Measurements from ENCODE around the gene PCSK5. TPM values are rescaled to one million over a fixed set of nuclear protein-coding genes. Genes with fewer than 3 reads are reported as not detected.

Gene PCSK5
- total RNA-seq, 1 donor from 2014 or later: 18.3 TPM

GRCh38 chr9:76200745-76201144 is 310.3 kb downstream of the PCSK5 start:
- TF ChIP-seq CTCF (IDR thresholded peaks at IDR 0.05): no peak
- DNase-seq (ENCODE audit: extremely low spot score, unreplicated experiment): no peak
- no peaks in the 10 kb centered on the region for H3K9me3 Mint-ChIP-seq (ENCODE audit: unreplicated experiment)
- H3K4me1 Mint-ChIP-seq (ENCODE audit: unreplicated experiment): peaks cover 11% of the 10 kb centered on the region
- no peaks in the 10 kb centered on the region for H3K36me3 Mint-ChIP-seq (ENCODE audit: unreplicated experiment)
- H3K27ac Mint-ChIP-seq (ENCODE audit: unreplicated experiment): no peak overlapping the region
- peaks cover 2% of the 10 kb centered on the region for H3K27me3 Mint-ChIP-seq (ENCODE audit: unreplicated experiment)
- no peak overlapping the region for H3K4me3 Mint-ChIP-seq (ENCODE audit: unreplicated experiment)

DNA sequence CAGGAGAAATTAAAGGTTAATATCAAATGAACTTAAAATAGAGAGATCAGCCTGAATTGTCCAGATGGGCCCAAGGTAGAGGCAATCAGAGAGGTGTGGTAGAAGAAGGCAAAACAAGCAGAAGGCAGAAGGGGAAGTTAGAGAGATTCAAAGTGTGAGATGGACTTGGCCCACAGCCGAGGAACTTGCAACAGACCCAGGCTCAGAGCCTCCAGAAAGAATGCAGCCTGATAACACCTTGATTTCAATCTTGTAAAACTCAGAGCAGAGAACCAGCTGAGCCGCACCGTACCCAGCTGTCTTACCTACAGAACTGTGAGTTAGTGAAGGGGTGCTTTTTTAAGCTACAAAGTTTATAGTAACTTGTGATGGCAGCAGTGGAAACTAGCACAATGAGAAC is 312.9 kb downstream of the PCSK5 start:
- peaks cover 2% of the 10 kb centered on the region for H3K27me3 Mint-ChIP-seq (ENCODE audit: unreplicated experiment)
- TF ChIP-seq CTCF (IDR thresholded peaks at IDR 0.05): no peak
- H3K9me3 Mint-ChIP-seq (ENCODE audit: unreplicated experiment): no peaks in the 10 kb centered on the region
- no peak overlapping the region for H3K27ac Mint-ChIP-seq (ENCODE audit: unreplicated experiment)
- no peak overlapping the region for H3K4me3 Mint-ChIP-seq (ENCODE audit: unreplicated experiment)
- no peaks in the 10 kb centered on the region for H3K36me3 Mint-ChIP-seq (ENCODE audit: unreplicated experiment)
- no peak for DNase-seq (ENCODE audit: extremely low spot score, unreplicated experiment)
- peaks cover 11% of the 10 kb centered on the region for H3K4me1 Mint-ChIP-seq (ENCODE audit: unreplicated experiment)

DNA sequence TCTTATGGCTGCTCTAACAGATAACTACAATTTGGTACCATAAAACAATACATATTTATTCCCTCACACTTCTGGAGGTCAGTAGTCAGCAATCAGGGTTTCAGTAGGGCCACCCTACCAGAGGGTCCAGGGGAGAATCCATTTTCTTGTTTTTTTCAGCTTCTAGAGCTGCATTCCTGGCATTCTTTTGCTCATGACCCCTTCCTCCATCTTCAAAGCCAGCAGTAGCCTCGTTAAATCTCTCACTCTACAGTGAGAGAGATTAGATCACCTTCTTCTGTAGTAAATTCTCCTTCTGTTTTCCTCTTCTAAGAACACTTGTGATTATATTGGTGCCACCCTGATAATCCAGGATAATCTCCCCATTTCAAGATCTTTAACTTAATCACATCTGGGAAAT is 316.3 kb downstream of the PCSK5 start:
- TF ChIP-seq CTCF (IDR thresholded peaks at IDR 0.05): no peak
- Mint-ChIP-seq H3K27ac (ENCODE audit: unreplicated experiment) (no peak overlapping the region), H3K4me1 (ENCODE audit: unreplicated experiment) (peaks cover 6% of the 10 kb centered on the region), H3K4me3 (ENCODE audit: unreplicated experiment) (no peak overlapping the region), H3K27me3 (ENCODE audit: unreplicated experiment) (peaks cover 2% of the 10 kb centered on the region), H3K9me3 (ENCODE audit: unreplicated experiment) (no peaks in the 10 kb centered on the region), H3K36me3 (ENCODE audit: unreplicated experiment) (no peaks in the 10 kb centered on the region)
- no peak for DNase-seq (ENCODE audit: extremely low spot score, unreplicated experiment)

DNA sequence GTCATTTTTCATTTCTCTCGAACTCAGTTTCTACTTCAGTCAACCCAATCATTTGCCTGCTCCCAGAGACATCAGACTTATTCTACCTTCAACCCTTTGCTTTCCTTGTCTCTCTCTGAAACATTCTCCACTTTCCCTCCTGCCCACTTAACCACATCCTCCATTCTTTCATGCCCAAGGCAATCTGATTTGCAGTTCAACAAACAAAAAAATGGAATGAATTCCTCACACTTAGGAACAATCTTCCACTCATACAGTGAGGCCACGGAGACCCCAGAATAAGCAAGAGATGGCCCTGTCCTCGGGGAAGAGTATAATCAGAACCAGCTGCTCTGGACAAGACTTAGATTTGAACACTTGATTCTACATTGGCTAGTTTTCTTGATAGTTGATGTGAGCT is 323.3 kb downstream of the PCSK5 start:
- Mint-ChIP-seq H3K27ac (ENCODE audit: unreplicated experiment) (peak overlapping the region; percentile 3), H3K27me3 (ENCODE audit: unreplicated experiment) (no peaks in the 10 kb centered on the region), H3K4me1 (ENCODE audit: unreplicated experiment) (peaks cover 36% of the 10 kb centered on the region), H3K36me3 (ENCODE audit: unreplicated experiment) (no peaks in the 10 kb centered on the region), H3K4me3 (ENCODE audit: unreplicated experiment) (no peak overlapping the region), H3K9me3 (ENCODE audit: unreplicated experiment) (no peaks in the 10 kb centered on the region)
- DNase-seq (ENCODE audit: extremely low spot score, unreplicated experiment): no peak
- TF ChIP-seq CTCF (IDR thresholded peaks at IDR 0.05): no peak

DNA sequence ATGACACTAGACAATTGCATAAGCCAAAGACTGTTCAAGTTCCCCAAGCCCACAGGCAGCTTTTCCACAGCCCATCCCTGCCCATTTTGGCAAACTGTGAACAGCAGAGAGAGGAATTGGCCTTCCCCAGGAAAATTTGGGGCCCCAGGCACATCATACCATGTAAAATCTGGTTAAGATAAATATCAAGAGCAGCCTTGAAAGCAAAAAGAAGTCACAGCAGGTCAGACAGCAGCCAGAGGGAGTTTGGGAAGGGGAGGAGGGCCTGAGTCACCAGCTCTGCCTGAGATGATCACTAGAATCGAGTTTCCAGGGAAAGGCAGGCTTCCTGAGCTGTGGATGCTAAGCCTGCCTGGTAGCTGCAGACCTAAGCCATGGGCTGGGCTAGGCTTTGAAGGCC is 324.6 kb downstream of the PCSK5 start:
- no peak for TF ChIP-seq CTCF (IDR thresholded peaks at IDR 0.05)
- no peak for DNase-seq (ENCODE audit: extremely low spot score, unreplicated experiment)
- no peaks in the 10 kb centered on the region for H3K36me3 Mint-ChIP-seq (ENCODE audit: unreplicated experiment)
- H3K9me3 Mint-ChIP-seq (ENCODE audit: unreplicated experiment): no peaks in the 10 kb centered on the region
- peak overlapping the region; percentile 86 for H3K27ac Mint-ChIP-seq (ENCODE audit: unreplicated experiment)
- no peaks in the 10 kb centered on the region for H3K27me3 Mint-ChIP-seq (ENCODE audit: unreplicated experiment)
- peaks cover 42% of the 10 kb centered on the region for H3K4me1 Mint-ChIP-seq (ENCODE audit: unreplicated experiment)
- H3K4me3 Mint-ChIP-seq (ENCODE audit: unreplicated experiment): no peak overlapping the region
